Esophagus muscularis mucosa (tissue), 3 donors: ENCODE results near the gene SPIN1.

Experiments used
- CTCF ChIP-seq, 3 experiments: fragments of 200-600 bp in 2 of 3; fragments of 450-650 bp in 1 of 3; sonication (generic) in 2 of 3; IDR thresholded peaks; one replicate each; pipeline ENCODE4 v1.5.1; 2017 to 2019; ENCODE audit warnings: antibody characterized with exemption in 3 of 3, mild to moderate bottlenecking in 2 of 3, moderate library complexity in 1 of 3
- POLR2A ChIP-seq: fragments of 450-650 bp; IDR thresholded peaks from one replicate; pipeline ENCODE4 v1.6.1; 2017; ENCODE audit warnings: antibody characterized with exemption, moderate library complexity, mild to moderate bottlenecking, low read depth

DNA sequence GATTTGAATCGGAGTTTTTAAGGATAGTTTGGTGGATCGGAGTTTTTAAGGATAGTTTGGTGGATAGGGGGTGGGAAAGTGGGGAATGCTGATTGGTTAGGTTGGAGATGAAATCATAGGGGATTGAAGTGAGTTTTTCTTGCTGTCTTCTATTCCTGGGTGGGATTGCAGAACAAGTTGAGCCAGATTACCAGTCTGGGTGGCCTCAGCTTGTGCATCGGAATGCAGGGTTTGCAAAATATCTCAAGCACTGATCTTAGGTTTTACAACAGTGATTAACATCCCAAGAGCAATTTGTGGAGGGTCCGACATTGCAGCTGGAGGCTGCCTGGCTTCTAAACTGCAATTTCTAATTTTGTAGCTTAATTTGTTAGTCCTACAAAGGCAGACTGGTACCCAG lies 123.7 kb downstream of the SPIN1 start:
- TF ChIP-seq CTCF (IDR thresholded peaks at IDR 0.05) (no peak), POLR2A (no peak)
